Measurements from ENCODE around the gene COL25A1. TPM values are rescaled to one million over a fixed set of nuclear protein-coding genes. Genes with fewer than 3 reads are reported as not detected.

The COL25A1 gene
- total RNA-seq, 1 experiment from 2014 or later: 4.2 TPM

DNA sequence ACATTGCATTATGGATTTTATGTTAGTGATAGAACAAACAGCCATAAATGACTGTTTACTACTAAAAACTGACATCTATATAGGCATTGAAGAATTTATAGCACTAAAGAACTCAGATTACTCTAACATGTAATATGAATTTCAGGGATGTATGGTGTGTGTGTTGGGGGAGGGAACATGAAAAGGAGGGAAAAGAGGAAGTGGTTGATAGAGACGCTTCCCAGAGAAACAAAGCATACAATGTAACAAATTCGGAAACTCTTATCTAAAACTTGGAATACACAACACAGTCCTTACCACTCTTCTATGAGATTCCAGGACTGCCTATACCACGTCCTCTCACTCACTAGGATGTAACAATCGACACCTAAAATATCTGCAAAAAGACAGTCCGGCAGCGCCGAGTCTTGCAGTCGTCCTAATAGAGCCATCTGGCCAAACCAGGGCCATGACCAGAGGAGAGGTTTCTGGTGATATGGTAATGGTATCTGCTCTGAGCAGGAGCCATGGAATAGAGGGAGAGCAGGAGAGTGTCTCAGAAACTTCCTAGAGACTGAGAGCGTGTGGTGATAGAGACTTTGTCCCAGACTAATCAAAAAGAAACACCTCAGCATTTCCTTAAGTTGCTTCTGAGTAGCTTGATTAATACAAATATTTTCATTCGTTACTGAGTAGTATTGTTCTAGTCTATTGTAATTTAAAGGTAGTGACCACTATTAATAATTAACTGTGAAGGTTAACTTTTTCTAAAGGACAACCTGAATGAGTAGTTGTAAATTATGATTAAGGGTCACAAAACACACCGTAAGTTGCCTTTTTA, 287.7 kb downstream of the COL25A1 start:
- no peaks in the 10 kb centered on the region for H3K4me1 ChIP-seq (ENCODE audit: insufficient read depth, low read length)
- H4K91ac ChIP-seq (ENCODE audit: insufficient read length, low read depth, low read length): no peak overlapping the region
- H2BK120ac ChIP-seq (ENCODE audit: low read depth, low read length, poor library complexity, severe bottlenecking): no peak overlapping the region
- H3K9me3 Mint-ChIP-seq: peaks cover 3 to 6% of the 10 kb centered on the region in 2 experiments; a peak in 3 of 5 replicates
- TF ChIP-seq, protein P1, sequence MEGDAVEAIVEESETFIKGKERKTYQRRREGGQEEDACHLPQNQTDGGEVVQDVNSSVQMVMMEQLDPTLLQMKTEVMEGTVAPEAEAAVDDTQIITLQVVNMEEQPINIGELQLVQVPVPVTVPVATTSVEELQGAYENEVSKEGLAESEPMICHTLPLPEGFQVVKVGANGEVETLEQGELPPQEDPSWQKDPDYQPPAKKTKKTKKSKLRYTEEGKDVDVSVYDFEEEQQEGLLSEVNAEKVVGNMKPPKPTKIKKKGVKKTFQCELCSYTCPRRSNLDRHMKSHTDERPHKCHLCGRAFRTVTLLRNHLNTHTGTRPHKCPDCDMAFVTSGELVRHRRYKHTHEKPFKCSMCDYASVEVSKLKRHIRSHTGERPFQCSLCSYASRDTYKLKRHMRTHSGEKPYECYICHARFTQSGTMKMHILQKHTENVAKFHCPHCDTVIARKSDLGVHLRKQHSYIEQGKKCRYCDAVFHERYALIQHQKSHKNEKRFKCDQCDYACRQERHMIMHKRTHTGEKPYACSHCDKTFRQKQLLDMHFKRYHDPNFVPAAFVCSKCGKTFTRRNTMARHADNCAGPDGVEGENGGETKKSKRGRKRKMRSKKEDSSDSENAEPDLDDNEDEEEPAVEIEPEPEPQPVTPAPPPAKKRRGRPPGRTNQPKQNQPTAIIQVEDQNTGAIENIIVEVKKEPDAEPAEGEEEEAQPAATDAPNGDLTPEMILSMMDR (conservative IDR thresholded peaks at IDR 0.05): no peak
- H3K79me2 ChIP-seq (ENCODE audit: insufficient read depth, low read length): no peaks in the 10 kb centered on the region
- H4K20me1 ChIP-seq (ENCODE audit: control insufficient read depth, insufficient read depth, insufficient read length): no peaks in the 10 kb centered on the region
- H3K23ac ChIP-seq (ENCODE audit: insufficient read length, low read depth, low read length): no peak overlapping the region
- DNase-seq: no peak
- no peak overlapping the region for H2BK20ac ChIP-seq (ENCODE audit: low read depth, low read length, poor library complexity, severe bottlenecking)
- H3K18ac ChIP-seq (ENCODE audit: insufficient read length, low read depth, low read length): no peak overlapping the region
- no peaks in the 10 kb centered on the region for H3K27me3 ChIP-seq (ENCODE audit: insufficient read depth, low read length)
- WGBS (ENCODE audit: extremely low coverage, insufficient read length, low lambda C conversion rate): no CpG with 5 or more reads among the region's 11 CpGs
- no peak overlapping the region for H3K4me2 ChIP-seq (ENCODE audit: insufficient read depth, insufficient read length, low read length)
- H3K56ac ChIP-seq (ENCODE audit: insufficient read length, low read depth, low read length): no peak overlapping the region
- H3K79me1 ChIP-seq (ENCODE audit: insufficient read depth, low read depth, low read length, poor library complexity, severe bottlenecking): no peaks in the 10 kb centered on the region
- no peak overlapping the region for H3K9ac ChIP-seq (ENCODE audit: extremely low read depth, insufficient read length, low read length)
- no peak overlapping the region for H3K14ac ChIP-seq (ENCODE audit: insufficient read depth, low read length)
- no peak overlapping the region for H3K27ac ChIP-seq (ENCODE audit: insufficient read length, low read depth, low read length)
- no peaks in the 10 kb centered on the region for H3K23me2 ChIP-seq (ENCODE audit: insufficient read length, low read depth, low read length, poor library complexity, severe bottlenecking)
- H3K27me3 Mint-ChIP-seq (ENCODE audit: low read depth): no peaks in the 10 kb centered on the region
- no peak overlapping the region for H3K4me3 Mint-ChIP-seq
- H2AFZ ChIP-seq (ENCODE audit: low read length): no peak overlapping the region
- H3K36me3 Mint-ChIP-seq (ENCODE audit: insufficient read depth in 1 of 3, low read depth in 3 of 3): peaks cover 0 to 6% (median 0%) of the 10 kb centered on the region in 3 experiments; a peak in 5 of 7 replicates
- no peaks in the 10 kb centered on the region for H3K4me1 Mint-ChIP-seq
- H3K4ac ChIP-seq (ENCODE audit: low read depth, low read length): no peak overlapping the region
- no peaks in the 10 kb centered on the region for H3K9me3 ChIP-seq (ENCODE audit: control insufficient read depth, low read depth, low read length)
- H4K8ac ChIP-seq (replicated peaks; ENCODE audit: insufficient read length, low read depth, low read length): no peak overlapping the region
- H2BK15ac ChIP-seq (ENCODE audit: low read depth, low read length): no peak overlapping the region
- H3T11ph ChIP-seq (ENCODE audit: low read length): no peak overlapping the region
- no peak overlapping the region for H2BK12ac ChIP-seq (ENCODE audit: insufficient read length, low read depth, low read length)
- no peak overlapping the region for H3K27ac Mint-ChIP-seq
- no peak overlapping the region for H2BK5ac ChIP-seq (ENCODE audit: insufficient read length, low read length)
- H4K5ac ChIP-seq (ENCODE audit: insufficient read length, low read depth, low read length): no peak overlapping the region
- H2AK5ac ChIP-seq (ENCODE audit: insufficient read length, low read length): no peak overlapping the region
